PC-9 (cell line): ENCODE measurements around the gene MAD2L2.

Experiments used
- CTCF ChIP-seq: fragments of 200-600 bp; sonication (generic); conservative IDR thresholded peaks from 2 replicates; pipeline ENCODE4 v1.6.1; 2017; ENCODE audit warnings: mixed run types, antibody characterized with exemption, mild to moderate bottlenecking, moderate library complexity
- EZH2 ChIP-seq: fragments of 200-600 bp; sonication (generic); IDR thresholded peaks from 2 replicates; pipeline ENCODE4 v1.8.0; 2017; ENCODE audit warnings: antibody characterized with exemption, low read depth

- TF ChIP-seq EZH2 (no peak), CTCF (no peak)
Measured at GRCh38 chr1:11668516-11668915, 12.4 kb downstream of the MAD2L2 start.
